GM18526 (cell line): ENCODE data around the gene LTBP4.

Experiments
- POLR2A ChIP-seq: IDR thresholded peaks from 3 replicates; pipeline ENCODE4 v1.6.1; 2011; ENCODE audit not compliant: insufficient read length; ENCODE audit errors: extremely low read depth

Gene LTBP4, protein sequence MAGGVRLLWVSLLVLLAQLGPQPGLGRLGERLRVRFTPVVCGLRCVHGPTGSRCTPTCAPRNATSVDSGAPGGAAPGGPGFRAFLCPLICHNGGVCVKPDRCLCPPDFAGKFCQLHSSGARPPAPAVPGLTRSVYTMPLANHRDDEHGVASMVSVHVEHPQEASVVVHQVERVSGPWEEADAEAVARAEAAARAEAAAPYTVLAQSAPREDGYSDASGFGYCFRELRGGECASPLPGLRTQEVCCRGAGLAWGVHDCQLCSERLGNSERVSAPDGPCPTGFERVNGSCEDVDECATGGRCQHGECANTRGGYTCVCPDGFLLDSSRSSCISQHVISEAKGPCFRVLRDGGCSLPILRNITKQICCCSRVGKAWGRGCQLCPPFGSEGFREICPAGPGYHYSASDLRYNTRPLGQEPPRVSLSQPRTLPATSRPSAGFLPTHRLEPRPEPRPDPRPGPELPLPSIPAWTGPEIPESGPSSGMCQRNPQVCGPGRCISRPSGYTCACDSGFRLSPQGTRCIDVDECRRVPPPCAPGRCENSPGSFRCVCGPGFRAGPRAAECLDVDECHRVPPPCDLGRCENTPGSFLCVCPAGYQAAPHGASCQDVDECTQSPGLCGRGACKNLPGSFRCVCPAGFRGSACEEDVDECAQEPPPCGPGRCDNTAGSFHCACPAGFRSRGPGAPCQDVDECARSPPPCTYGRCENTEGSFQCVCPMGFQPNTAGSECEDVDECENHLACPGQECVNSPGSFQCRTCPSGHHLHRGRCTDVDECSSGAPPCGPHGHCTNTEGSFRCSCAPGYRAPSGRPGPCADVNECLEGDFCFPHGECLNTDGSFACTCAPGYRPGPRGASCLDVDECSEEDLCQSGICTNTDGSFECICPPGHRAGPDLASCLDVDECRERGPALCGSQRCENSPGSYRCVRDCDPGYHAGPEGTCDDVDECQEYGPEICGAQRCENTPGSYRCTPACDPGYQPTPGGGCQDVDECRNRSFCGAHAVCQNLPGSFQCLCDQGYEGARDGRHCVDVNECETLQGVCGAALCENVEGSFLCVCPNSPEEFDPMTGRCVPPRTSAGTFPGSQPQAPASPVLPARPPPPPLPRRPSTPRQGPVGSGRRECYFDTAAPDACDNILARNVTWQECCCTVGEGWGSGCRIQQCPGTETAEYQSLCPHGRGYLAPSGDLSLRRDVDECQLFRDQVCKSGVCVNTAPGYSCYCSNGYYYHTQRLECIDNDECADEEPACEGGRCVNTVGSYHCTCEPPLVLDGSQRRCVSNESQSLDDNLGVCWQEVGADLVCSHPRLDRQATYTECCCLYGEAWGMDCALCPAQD (N-terminal part only)

DNA sequence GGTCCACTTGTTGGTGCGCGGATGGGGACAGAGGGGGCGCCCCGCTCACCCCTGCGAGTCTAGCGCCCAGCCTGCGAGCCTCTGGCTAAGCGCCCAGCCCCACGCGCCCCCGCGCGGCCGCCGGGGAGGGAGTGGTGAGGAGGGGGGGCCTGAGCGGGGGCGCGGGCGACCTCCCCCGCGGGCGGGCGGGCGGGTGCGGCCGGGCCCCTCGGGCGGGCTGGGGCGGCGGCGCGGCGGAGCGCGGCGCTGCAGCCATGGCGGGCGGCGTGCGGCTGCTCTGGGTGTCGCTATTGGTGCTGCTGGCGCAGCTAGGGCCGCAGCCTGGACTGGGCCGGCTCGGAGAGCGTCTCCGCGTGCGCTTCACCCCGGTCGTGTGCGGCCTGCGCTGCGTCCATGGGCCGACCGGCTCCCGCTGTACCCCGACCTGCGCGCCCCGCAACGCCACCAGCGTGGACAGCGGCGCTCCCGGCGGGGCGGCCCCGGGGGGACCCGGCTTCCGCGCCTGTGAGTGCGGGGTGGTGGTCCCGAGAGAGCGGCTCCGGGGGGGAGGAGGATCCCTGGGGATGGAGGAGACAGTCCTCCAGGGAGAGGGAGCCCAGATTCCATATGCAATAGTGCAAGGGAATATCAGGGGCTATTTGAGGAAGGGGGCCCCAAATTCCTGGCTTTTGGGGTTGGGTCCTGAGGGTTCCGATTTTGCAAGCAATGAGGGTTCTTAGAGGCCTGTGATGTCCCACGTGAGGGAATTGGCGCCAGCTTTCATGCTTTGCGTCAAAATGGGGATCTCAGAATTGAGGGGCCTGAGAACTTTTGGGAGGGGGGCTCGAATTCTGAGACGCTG, at the start of gene LTBP4:
Gene LTBP4, plus strand, starts transcription at position 236 of the 841 bp plus-strand sequence. Its CDS starts 19 bp downstream, at position 255.
- no peak for TF ChIP-seq POLR2A

DNA sequence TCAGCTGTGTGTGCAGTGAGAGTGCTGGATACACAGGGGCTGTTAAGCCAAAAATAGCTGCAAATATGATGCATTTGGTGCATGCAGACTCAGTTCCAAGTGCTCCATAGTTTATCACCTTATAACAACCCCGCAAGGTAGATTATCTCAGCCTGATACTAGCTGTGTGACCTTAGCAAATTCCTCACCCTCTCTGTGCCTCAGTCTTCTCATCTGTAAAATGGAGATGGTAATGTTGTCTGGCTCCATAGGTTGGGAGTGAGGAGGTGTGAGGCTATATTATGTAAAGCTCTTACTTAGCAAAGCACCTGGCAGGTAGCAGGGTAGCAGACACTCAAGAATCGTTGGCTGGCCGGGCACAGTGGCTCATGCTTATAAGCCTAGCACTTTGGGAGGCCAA, 48.3 kb upstream of the LTBP4 start:
- TF ChIP-seq POLR2A = no peak

DNA sequence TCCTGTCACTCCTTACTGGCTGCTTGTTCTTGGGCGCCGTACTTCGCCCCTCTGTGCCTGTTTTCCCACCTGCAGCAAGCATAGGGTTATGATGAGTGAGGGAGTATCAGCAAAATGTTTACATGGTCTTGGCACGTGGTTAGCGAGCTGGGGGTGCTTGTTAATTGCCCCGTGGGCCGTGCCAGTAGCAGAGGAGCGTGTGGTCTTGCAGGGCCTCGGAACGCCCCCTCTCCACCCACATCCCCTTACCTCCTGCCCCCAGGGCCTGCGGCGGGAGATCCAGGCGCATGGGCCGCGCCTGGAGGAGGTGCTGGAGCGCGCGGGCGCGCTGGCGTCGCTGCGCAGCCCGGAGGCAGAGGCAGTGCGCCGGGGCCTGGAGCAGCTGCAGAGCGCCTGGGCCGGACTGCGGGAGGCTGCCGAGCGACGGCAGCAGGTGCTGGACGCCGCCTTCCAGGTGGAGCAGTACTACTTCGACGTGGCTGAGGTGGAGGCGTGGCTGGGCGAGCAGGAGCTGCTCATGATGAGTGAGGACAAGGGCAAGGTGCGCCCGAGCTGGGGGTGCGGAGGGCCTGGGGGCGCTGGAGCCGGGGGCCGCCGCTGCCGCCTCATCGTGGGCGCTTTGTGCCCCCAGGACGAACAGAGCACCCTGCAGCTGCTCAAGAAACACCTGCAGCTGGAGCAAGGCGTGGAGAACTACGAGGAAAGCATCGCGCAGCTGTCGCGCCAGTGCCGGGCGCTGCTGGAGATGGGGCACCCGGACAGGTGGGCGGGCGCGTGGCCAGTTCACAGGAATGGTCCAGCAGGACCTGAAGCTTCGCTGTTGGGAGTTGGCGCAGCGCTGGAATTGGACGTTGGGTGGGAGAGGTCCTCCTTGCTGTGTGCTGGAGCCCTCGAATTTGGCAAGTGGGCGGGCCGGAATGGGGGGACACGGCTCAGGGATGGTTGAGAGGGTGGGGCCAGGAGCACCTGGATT, 47.0 kb upstream of the LTBP4 start:
- TF ChIP-seq POLR2A = no peak

DNA sequence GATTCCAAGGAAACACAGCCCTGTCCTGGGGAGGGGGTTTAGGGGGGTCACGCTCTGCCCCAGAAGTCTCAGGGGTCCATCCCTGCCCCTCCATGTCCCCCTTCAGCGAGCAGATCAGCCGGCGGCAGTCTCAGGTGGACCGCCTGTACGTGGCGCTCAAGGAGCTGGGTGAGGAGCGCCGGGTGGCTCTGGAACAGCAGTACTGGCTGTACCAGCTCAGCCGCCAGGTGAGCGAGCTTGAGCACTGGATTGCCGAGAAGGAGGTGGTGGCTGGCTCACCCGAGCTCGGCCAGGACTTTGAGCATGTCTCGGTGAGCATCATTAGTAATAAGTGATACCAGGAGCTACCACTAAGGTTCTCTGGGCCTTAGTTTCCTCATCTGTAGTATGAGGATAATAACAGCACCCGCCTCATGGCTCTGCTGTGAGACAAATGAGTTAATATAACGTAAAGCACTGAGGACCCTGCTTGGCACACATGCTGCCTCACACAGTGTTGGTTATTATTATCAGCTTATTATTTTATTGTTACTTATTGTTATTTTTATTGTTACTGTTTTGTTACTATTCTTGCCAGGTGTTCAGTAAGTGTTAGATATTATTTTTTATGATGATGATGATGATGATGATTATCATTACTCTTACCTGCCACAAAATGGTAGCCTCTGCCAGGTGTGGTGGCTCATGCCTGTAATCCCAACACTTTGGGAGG, 45.0 kb upstream of the LTBP4 start:
- TF ChIP-seq POLR2A = no peak

DNA sequence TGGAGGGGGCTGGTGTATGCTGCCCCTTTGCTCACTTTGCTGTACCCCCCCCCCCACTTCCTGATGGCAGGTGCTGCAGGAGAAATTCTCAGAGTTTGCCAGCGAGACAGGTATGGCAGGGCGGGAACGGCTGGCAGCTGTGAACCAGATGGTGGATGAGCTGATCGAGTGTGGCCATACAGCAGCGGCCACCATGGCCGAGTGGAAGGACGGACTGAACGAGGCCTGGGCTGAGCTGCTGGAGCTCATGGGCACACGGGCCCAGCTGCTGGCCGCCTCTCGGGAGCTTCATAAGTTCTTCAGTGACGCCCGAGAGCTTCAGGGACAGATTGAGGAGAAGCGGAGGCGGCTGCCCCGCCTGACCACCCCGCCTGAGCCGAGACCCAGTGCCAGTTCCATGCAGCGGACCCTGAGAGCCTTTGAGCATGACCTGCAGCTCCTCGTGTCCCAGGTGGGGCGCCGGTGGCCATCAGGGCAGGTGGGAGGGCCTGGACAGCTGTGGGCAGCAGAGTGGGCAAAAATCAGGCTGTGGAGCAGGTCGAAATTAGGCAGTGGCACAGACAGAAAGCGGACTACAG, 44.1 kb upstream of the LTBP4 start:
- TF ChIP-seq POLR2A = no peak

DNA sequence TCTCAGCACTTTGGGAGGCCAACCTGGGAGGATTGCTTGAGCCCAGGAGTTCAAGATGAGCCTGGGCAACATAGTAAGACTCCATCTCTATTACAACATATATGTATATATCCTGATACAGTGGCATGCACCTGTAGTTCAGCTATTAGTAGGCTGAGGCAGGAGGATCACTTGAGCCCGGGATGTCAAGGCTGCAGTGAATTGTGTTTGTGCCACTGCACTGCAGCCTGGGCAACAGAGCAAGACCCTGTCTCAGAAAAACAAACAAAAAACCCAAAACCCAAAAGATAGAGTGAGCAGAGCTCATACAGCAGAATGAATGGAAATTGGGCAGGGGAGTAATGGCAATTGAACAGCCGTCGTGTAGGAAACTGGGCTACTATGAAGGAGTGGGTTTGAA, 41.8 kb upstream of the LTBP4 start:
- TF ChIP-seq POLR2A = no peak

DNA sequence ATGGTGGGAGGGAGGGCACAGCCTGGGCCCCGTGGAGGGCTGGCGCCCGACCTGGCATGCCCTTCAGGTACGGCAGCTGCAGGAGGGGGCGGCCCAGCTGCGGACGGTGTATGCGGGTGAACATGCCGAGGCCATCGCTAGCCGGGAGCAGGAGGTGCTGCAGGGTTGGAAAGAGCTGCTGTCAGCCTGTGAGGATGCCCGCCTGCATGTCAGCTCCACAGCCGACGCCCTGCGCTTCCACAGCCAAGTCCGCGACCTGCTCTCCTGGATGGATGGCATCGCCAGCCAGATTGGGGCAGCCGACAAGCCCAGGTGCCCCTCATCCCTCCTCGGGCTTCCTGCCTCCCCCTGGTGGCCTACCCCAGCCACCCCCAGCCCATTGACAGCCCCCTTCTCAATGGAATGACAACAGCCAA, 41.1 kb upstream of the LTBP4 start:
- no peak for TF ChIP-seq POLR2A

DNA sequence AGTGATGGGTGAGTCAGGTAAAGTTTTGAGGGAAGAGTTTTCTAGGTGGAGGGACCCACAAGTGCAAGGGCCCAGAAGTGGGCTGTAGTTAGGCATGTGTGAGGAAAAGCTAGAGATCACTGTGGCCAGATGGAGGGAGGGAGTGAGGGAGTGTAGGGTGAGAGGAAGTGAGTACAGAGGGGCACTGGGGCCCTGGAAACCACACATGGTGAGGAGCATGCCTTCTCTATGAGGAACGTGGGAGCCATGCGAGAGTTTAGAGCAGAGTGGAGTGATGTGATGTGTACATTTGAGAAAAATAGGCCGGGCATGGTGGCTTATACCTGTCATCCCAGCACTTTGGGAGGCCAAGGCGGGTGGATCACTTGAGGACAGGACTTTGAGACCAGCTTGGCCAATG, 39.2 kb upstream of the LTBP4 start:
- TF ChIP-seq POLR2A = no peak

DNA sequence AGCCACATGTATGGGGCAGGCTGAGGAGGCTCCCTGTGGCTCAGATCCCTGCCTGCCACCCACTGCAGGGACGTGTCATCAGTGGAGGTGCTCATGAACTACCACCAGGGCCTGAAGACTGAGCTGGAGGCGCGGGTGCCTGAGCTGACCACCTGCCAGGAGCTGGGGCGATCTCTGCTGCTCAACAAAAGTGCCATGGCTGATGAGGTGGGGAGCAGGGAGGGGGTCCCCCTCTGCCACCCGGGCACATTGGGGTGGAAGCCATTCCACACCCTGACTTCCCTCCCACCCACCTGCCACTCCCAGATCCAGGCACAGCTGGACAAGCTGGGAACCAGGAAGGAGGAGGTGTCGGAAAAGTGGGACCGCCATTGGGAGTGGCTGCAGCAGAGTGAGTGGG, 35.8 kb upstream of the LTBP4 start:
- no peak for TF ChIP-seq POLR2A

DNA sequence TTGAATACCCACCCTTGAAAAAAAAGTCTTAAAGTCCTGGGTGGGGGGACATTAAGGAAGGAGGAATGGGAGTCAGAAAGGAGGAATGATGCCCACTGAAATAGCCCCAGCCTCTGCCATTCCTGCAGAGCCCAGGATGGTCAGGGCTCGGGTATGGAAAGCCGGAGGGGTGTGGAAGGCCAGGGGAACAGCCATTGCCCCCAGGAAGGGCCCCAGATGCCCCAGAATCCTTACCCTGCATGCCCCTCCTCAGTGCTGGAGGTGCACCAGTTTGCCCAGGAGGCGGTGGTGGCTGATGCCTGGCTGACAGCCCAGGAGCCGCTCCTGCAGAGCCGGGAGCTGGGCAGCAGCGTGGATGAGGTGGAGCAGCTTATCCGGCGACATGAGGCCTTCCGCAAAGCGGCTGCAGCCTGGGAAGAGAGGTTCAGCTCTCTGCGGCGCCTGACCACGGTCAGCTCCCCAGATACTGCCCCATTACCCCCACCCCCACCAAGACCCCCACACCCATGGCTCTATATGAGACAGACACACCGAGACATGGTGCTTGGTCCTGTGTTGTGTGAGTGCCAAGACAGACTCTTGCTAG, 35.2 kb upstream of the LTBP4 start:
- TF ChIP-seq POLR2A = no peak

DNA sequence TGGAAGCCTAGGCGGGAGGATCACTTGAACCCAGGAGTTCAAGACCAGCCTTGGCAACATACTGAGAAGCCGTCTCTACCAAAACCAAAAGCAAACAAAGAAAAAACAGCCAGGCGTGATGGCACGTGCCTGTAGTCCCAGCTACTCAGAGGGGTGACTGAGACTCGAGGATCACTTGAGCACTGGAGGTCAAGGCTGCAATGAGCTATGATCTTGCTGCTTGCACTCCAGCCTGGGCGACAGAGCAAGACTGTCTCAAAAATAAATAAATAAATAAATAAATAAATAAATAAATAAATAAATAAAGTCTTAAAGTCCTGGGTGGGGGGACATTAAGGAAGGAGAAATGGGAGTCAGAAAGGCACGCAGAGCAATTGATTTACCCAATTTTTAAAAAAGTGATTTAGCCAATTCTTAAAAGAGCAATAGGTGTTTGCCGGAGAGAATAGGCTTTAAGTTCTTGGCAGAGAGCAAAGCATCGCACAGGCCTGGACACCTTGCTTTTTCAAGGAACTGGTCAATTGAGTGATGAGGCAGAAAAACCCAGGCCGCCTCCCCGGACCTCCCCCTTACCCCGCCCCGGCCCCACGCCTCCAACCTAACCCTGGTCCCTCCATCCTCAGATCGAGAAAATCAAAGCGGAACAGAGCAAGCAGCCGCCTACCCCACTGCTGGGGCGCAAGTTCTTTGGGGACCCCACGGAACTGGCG, 34.0 kb upstream of the LTBP4 start:
- no peak for TF ChIP-seq POLR2A
